MCF 10A (cell line): Measurements from ENCODE around the gene SF3B1. TPM values are rescaled to one million over a fixed set of nuclear protein-coding genes. Genes with fewer than 3 reads are reported as not detected.
"Not testable (repeated sequence)": the region's sequence is repeated elsewhere in the genome, so short reads cannot be mapped to it uniquely, and the experiment has no call there.

Experiments used
- BruUV-seq: library from RNA; stranded (reverse); fragments of 400-500 nt; replicated peaks from 2 replicates; lab custom pipeline; 2021; lab: Mats Ljungman, UMichigan
- CTCF ChIA-PET: fragments of 300-600 bp; sonication (Branson Sonifier 250); formaldehyde crosslinking; extraction: SDS; loops from one replicate; lab custom pipeline; 2021; ENCODE audit warnings: antibody characterized with exemption, inconsistent platforms; lab: Yijun Ruan, JAX
- POLR2A ChIA-PET: fragments of 300-600, 350-650 bp; sonication (Branson Sonifier 250); formaldehyde crosslinking; extraction: SDS; loops from one replicate; lab custom pipeline; 2020; ENCODE audit warnings: antibody characterized with exemption, inconsistent platforms; lab: Yijun Ruan, JAX
- DNase-seq: peaks from one replicate; pipeline ENCODE4 v3.0.0-alpha.2; 2018; ENCODE audit not compliant: unreplicated experiment
- H3K27ac Mint-ChIP-seq: one replicate; pipeline ENCODE4 v1.8.0; 2022; ENCODE audit warnings: mild to moderate bottlenecking, low read depth, mixed read lengths; ENCODE audit not compliant: unreplicated experiment
- H3K27me3 Mint-ChIP-seq: one replicate; pipeline ENCODE4 v1.8.0; 2022; ENCODE audit warnings: mixed read lengths; ENCODE audit not compliant: insufficient read depth, unreplicated experiment
- H3K36me3 Mint-ChIP-seq: one replicate; pipeline ENCODE4 v1.8.0; 2022; ENCODE audit warnings: mild to moderate bottlenecking, moderate library complexity, mixed read lengths; ENCODE audit not compliant: insufficient read depth, unreplicated experiment
- H3K4me1 Mint-ChIP-seq: one replicate; pipeline ENCODE4 v1.8.0; 2022; ENCODE audit warnings: mixed read lengths; ENCODE audit not compliant: insufficient read depth, unreplicated experiment
- H3K4me3 Mint-ChIP-seq: one replicate; pipeline ENCODE4 v1.8.0; 2022; ENCODE audit warnings: mild to moderate bottlenecking, moderate library complexity, mixed read lengths; ENCODE audit not compliant: unreplicated experiment
- H3K9me3 Mint-ChIP-seq: one replicate; pipeline ENCODE4 v1.8.0; 2022; ENCODE audit warnings: mixed read lengths; ENCODE audit not compliant: unreplicated experiment
- CTCF ChIP-seq: fragments of 200-600 bp; IDR thresholded peaks from one replicate; pipeline ENCODE4 v1.8.0; 2022; ENCODE audit warnings: antibody characterized with exemption, mild to moderate bottlenecking; ENCODE audit not compliant: unreplicated experiment
- intact Hi-C: fragments of 100-400 bp; cut with micrococcal nuclease; formaldehyde crosslinking; loops from 2 replicates; pipeline ENCODE4 v1.14.1; 2022
- total RNA-seq: library from RNA; stranded (reverse); gene quantifications from 2 replicates; pipeline ENCODE4 v1.2.3, GENCODE V29; 2022

Gene SF3B1
- total RNA-seq, 1 experiment from 2014 or later = 179 TPM

GRCh38 chr2:197381641-197382040 is 53.2 kb downstream of the SF3B1 start:
- no peak for TF ChIP-seq CTCF
- CTCF ChIA-PET = interaction anchor here (0.8 to 2.8 kb wide), 3 partner anchors 187 to 268 kb away, joined by 3 to 20 read pairs (median 3); no protein-coding TSS in a partner anchor

GRCh38 chr2:197379918-197380309 is 54.9 kb downstream of the SF3B1 start:
- DNase-seq, H3K36me3 Mint-ChIP-seq, BruUV-seq, H3K27ac Mint-ChIP-seq, H3K4me3 Mint-ChIP-seq, H3K9me3 Mint-ChIP-seq, POLR2A ChIA-PET: not testable (repeated sequence)
- H3K4me1 Mint-ChIP-seq = peaks cover 16% of the 10 kb centered on the region
- CTCF ChIA-PET = interaction anchor here (1.0 kb wide), 1 partner anchor 189 kb away, joined by 3 read pairs; no protein-coding TSS in a partner anchor
- intact Hi-C loops = loop anchor here (2.0 to 5.0 kb wide), 3 partner anchors 68 to 529 kb away; partner anchors contain the start of gene ANKRD44
- peaks cover 12% of the 10 kb centered on the region for H3K27me3 Mint-ChIP-seq

More at GRCh38 chr2:197381641-197382040, 53.2 kb downstream of the SF3B1 start:
- intact Hi-C loops = loop anchor here (5.0 kb wide), 1 partner anchor 396 kb away; no protein-coding TSS in a partner anchor
- no TSS peak for BruUV-seq
- peaks cover 16% of the 10 kb centered on the region for H3K4me1 Mint-ChIP-seq
- no peaks in the 10 kb centered on the region for H3K36me3 Mint-ChIP-seq
- no peak overlapping the region for H3K27ac Mint-ChIP-seq
- no peak overlapping the region for H3K4me3 Mint-ChIP-seq
- DNase-seq = no peak
- H3K9me3 Mint-ChIP-seq = no peaks in the 10 kb centered on the region
- POLR2A ChIA-PET = no interaction called here
- peaks cover 12% of the 10 kb centered on the region for H3K27me3 Mint-ChIP-seq

DNA sequence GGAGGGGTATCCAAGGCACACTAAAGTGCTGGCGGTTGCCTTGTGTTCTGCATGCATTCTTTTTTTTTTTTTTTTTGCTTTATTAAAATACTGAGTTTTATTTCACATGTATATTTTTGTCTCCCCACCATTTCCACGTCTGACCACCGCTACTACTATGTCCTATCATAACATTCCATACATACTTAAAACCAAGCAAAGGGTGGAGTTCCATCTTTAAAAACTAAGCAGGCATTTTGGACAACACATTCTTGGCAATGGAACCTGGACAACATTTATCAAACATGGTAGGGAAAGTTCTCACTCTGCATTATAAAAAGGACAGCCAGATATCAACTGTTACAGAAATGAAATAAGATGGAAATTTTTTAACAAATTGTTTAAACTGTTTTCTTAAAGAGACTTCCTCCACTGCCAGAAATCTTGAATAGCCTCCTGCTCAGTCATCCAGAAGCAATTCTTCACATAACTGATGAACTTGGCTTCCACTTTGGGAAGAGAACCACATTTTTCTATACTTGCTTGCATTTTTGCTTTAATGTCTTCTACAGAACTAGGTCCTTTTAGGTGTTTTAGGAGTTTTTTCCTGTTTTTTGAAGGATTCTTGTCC is 55.4 kb downstream of the SF3B1 start:
- CTCF ChIA-PET = interaction anchor here (0.5 to 5.5 kb wide), 8 partner anchors 11 to 887 kb away, joined by 3 to 60 read pairs (median 3); no protein-coding TSS in a partner anchor
- Mint-ChIP-seq H3K27me3 (peaks cover 12% of the 10 kb centered on the region), H3K4me1 (peaks cover 16% of the 10 kb centered on the region)
- H3K9me3 Mint-ChIP-seq, H3K36me3 Mint-ChIP-seq, BruUV-seq, H3K4me3 Mint-ChIP-seq, POLR2A ChIA-PET, DNase-seq, H3K27ac Mint-ChIP-seq: not testable (repeated sequence)
- intact Hi-C loops = loop anchor here (2.0 to 5.0 kb wide), 2 partner anchors 67 to 529 kb away; partner anchors contain the start of gene ANKRD44

GRCh38 chr2:197378494-197379307 is 56.1 kb downstream of the SF3B1 start:
- Mint-ChIP-seq H3K4me1 (peaks cover 16% of the 10 kb centered on the region), H3K9me3 (no peaks in the 10 kb centered on the region), H3K27me3 (peaks cover 12% of the 10 kb centered on the region), H3K27ac (no peak overlapping the region), H3K36me3 (no peaks in the 10 kb centered on the region), H3K4me3 (peak overlapping the region; percentile 19)
- CTCF ChIA-PET = interaction anchor here (0.5 to 5.5 kb wide), 18 partner anchors 10 to 1155 kb away, joined by 3 to 60 read pairs (median 4); no protein-coding TSS in a partner anchor
- intact Hi-C loops = loop anchor here (1.0 to 5.0 kb wide), 4 partner anchors 66 to 528 kb away; partner anchors contain the start of gene ANKRD44
- peak; percentile 74 for DNase-seq
- BruUV-seq = no TSS peak
- TF ChIP-seq CTCF = peak; percentile 70
- POLR2A ChIA-PET = interaction anchor here (0.6 to 0.9 kb wide), 3 partner anchors 57 to 650 kb away, joined by 3 read pairs; no protein-coding TSS in a partner anchor
